Hepatocyte (in vitro differentiated cells): ENCODE data around the gene HTR3D. TPM values are rescaled to one million over a fixed set of nuclear protein-coding genes. Genes with fewer than 3 reads are reported as not detected.

ENCODE experiments used
- DNase-seq: peaks from one replicate; pipeline ENCODE4 v3.0.0-alpha.2; 2016; ENCODE audit warnings: low spot score
- H2AFZ ChIP-seq: fragments of 200-600 bp; sonication (generic); 2 replicates; pipeline ENCODE4 v1.6.0; 2016; ENCODE audit warnings: antibody characterized with exemption, mild to moderate bottlenecking
- H3K27ac ChIP-seq: fragments of 200-600 bp; sonication (generic); 2 replicates; pipeline ENCODE4 v1.5.1; 2016; ENCODE audit warnings: mild to moderate bottlenecking
- H3K27me3 ChIP-seq: fragments of 200-600 bp; sonication (generic); 2 replicates; pipeline ENCODE4 v1.6.1; 2016
- H3K36me3 ChIP-seq: fragments of 200-600 bp; sonication (generic); replicated peaks from 2 replicates; pipeline ENCODE4 v1.5.1; 2016; ENCODE audit warnings: low read depth; ENCODE audit not compliant: insufficient read depth
- H3K4me1 ChIP-seq: fragments of 200-600 bp; sonication (generic); 2 replicates; pipeline ENCODE4 v1.5.1; 2016; ENCODE audit warnings: mild to moderate bottlenecking, moderate library complexity; ENCODE audit not compliant: insufficient read depth
- H3K4me2 ChIP-seq: fragments of 200-600 bp; sonication (generic); 2 replicates; pipeline ENCODE4 v1.6.0; 2016
- H3K4me3 ChIP-seq: fragments of 200-600 bp; sonication (generic); 2 replicates; pipeline ENCODE4 v1.5.1; 2016; ENCODE audit warnings: mild to moderate bottlenecking
- H3K79me2 ChIP-seq: fragments of 200-600 bp; sonication (generic); 2 replicates; pipeline ENCODE4 v1.6.0; 2017; ENCODE audit warnings: mild to moderate bottlenecking
- H3K9me2 ChIP-seq: fragments of 200-600 bp; sonication (generic); replicated peaks from 2 replicates; pipeline ENCODE4 v1.6.0; 2017; ENCODE audit warnings: mild to moderate bottlenecking; ENCODE audit not compliant: insufficient read depth
- H3K9me3 ChIP-seq: fragments of 200-600 bp; sonication (generic); 2 replicates; pipeline ENCODE4 v1.5.1; 2016; ENCODE audit warnings: low read depth, mild to moderate bottlenecking
- H4K20me1 ChIP-seq: fragments of 200-600 bp; sonication (generic); 2 replicates; pipeline ENCODE4 v1.6.0; 2016; ENCODE audit warnings: mild to moderate bottlenecking; ENCODE audit not compliant: insufficient read depth, poor library complexity, severe bottlenecking
- CTCF ChIP-seq: fragments of 200-600 bp; sonication (generic); IDR thresholded peaks from 2 replicates; pipeline ENCODE4 v1.5.1; 2016; ENCODE audit warnings: antibody characterized with exemption, mild to moderate bottlenecking; ENCODE audit not compliant: poor library complexity
- EZH2 ChIP-seq: fragments of 200-600 bp; sonication (generic); IDR thresholded peaks from 2 replicates; pipeline ENCODE4 v1.6.1; 2016; ENCODE audit warnings: antibody characterized with exemption, mild to moderate bottlenecking, borderline replicate concordance
- EZH2phosphoT487 ChIP-seq: fragments of 200-600 bp; sonication (generic); IDR thresholded peaks from one replicate; pipeline ENCODE4 v1.6.1; 2018; ENCODE audit warnings: antibody characterized with exemption, mild to moderate bottlenecking, low read depth, moderate library complexity; ENCODE audit not compliant: unreplicated experiment, severe bottlenecking
- WGBS: methylation state at CpG from one replicate; pipeline ENCODE4 v1.1.6; 2016; ENCODE audit warnings: low lambda C conversion rate; ENCODE audit errors: missing lambda C conversion rate; 5-methylcytosine and 5-hydroxymethylcytosine counted together
- polyA plus RNA-seq: library from polyadenylated mRNA; unstranded; fragments of >200 nt; fragmentation: Nextera tagmentation; extraction: Ambion mirVana; gene quantifications from 2 replicates; pipeline ENCODE4 v1.2.1, GENCODE V29; 2016
- total RNA-seq: library from RNA; depleted of rRNA; stranded (reverse); fragments of >200 nt; gene quantifications from 2 replicates; pipeline ENCODE4 v1.2.3, GENCODE V29; 2014

HTR3D gene
- total and polyA plus RNA-seq, 2 experiments from 2014 or later, result not detected

DNA sequence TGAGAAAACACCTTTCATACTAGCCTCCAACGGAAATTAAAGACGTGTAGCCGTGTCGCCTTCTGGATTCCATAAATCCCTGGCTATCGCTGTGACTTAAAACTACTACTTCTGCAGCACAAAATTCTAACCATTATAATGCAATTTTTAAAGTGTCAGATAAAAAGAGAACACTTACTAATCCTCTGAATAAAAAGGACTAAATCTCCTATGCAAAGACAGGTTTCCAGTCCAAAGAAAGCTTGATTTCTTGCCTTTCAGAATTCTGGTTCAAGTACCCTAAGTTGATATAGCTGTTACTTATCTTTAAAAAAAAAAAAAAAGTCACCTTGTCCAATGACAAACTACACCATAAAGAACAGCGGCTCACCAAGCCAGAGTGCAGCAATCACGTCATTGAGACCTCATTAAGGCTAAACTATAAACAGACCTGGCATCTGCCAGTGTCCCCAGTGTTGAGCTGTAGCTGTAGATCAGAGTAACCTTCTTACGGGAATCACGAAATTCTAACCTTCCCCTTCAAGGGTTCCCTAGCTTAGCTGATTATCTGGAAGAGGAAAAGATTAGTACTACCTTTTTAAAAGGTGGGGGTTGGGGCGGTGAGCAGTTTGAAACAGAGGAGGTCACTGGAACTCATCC lies 16.0 kb upstream of the HTR3D start:
- 48% methylated on average over 10 of the region's 10 CpGs for WGBS
- peak overlapping the region; percentile 16 for H3K27ac ChIP-seq
- H3K9me2 ChIP-seq, result no peaks in the 10 kb centered on the region

GRCh38 chr3:184016169-184016570 lies 15.4 kb upstream of the HTR3D start:
- Histone ChIP-seq H2AFZ (no peak overlapping the region), H3K4me3 (no peak overlapping the region)
- WGBS, result 66% methylated on average over 5 of the region's 5 CpGs

More for the DNA sequence above, 16.0 kb upstream of the HTR3D start:
- H2AFZ ChIP-seq, result no peak overlapping the region
- peaks cover 23% of the 10 kb centered on the region for H3K4me1 ChIP-seq
- no peaks in the 10 kb centered on the region for H4K20me1 ChIP-seq
- H3K27me3 ChIP-seq, result no peaks in the 10 kb centered on the region
- TF ChIP-seq EZH2phosphoT487 (no peak), CTCF (no peak), EZH2 (no peak)
- H3K4me2 ChIP-seq, result peak overlapping the region; percentile 83
- no peaks in the 10 kb centered on the region for H3K9me3 ChIP-seq
- no peak overlapping the region for H3K4me3 ChIP-seq
- H3K79me2 ChIP-seq, result peaks cover 24% of the 10 kb centered on the region
- no peaks in the 10 kb centered on the region for H3K36me3 ChIP-seq
- peak; percentile 38 for DNase-seq

GRCh38 chr3:184016811-184017671 lies 14.5 kb upstream of the HTR3D start:
- peak; percentile 90 for TF ChIP-seq CTCF
- TF ChIP-seq EZH2, result no peak
- Histone ChIP-seq H3K27ac (peak overlapping the region; percentile 78), H3K79me2 (peaks cover 24% of the 10 kb centered on the region), H3K4me3 (peak overlapping the region; percentile 99), H3K27me3 (no peaks in the 10 kb centered on the region), H3K9me2 (no peaks in the 10 kb centered on the region), H4K20me1 (no peaks in the 10 kb centered on the region), H2AFZ (peak overlapping the region; percentile 100), H3K4me1 (peaks cover 23% of the 10 kb centered on the region), H3K36me3 (no peaks in the 10 kb centered on the region), H3K9me3 (no peaks in the 10 kb centered on the region), H3K4me2 (peak overlapping the region; percentile 83)
- DNase-seq, result peak; percentile 81
- WGBS, result 20% methylated on average over 57 of the region's 57 CpGs

More at GRCh38 chr3:184016169-184016570, 15.4 kb upstream of the HTR3D start:
- Histone ChIP-seq H4K20me1 (no peaks in the 10 kb centered on the region), H3K4me1 (peaks cover 23% of the 10 kb centered on the region), H3K79me2 (peaks cover 24% of the 10 kb centered on the region), H3K9me2 (no peaks in the 10 kb centered on the region), H3K27me3 (no peaks in the 10 kb centered on the region), H3K27ac (peak overlapping the region; percentile 16), H3K36me3 (no peaks in the 10 kb centered on the region), H3K9me3 (no peaks in the 10 kb centered on the region), H3K4me2 (peak overlapping the region; percentile 83)
- no peak for DNase-seq
- TF ChIP-seq CTCF (no peak), EZH2phosphoT487 (no peak), EZH2 (no peak)
